GM23338 (cell line): Measurements from ENCODE around the gene FNDC1. TPM values are rescaled to one million over a fixed set of nuclear protein-coding genes. Genes with fewer than 3 reads are reported as not detected.

Experiments
- ATAC-seq: fragments of 200-7000 bp; cut with Tn5 transposase; 3 replicates; pipeline ENCODE4 v1.9.1; 2020
- DNase-seq: peaks from one replicate; pipeline ENCODE4 v3.0.0-alpha.2; 2015; ENCODE audit warnings: low spot score
- H2AFZ ChIP-seq: fragments of 200-600 bp; sonication (generic); 2 replicates; pipeline ENCODE4 v1.8.0; 2016; ENCODE audit warnings: antibody characterized with exemption, mild to moderate bottlenecking, moderate library complexity
- H3F3A ChIP-seq: fragments of 200-600 bp; sonication (generic); replicated peaks from 2 replicates; pipeline ENCODE4 v1.8.0; 2017; ENCODE audit warnings: antibody characterized with exemption, mixed run types, low read depth
- H3K27ac ChIP-seq: fragments of 200-600 bp; sonication (generic); 2 replicates; pipeline ENCODE4 v1.6.1; 2016; ENCODE audit warnings: low read depth
- H3K27me3 ChIP-seq: fragments of 200-600 bp; sonication (generic); 2 replicates; pipeline ENCODE4 v1.8.0; 2016; ENCODE audit warnings: mild to moderate bottlenecking, mixed run types, moderate library complexity; ENCODE audit not compliant: insufficient read depth
- H3K36me3 ChIP-seq: fragments of 200-600 bp; sonication (generic); 2 replicates; pipeline ENCODE4 v1.8.0; 2016; ENCODE audit warnings: mild to moderate bottlenecking; ENCODE audit not compliant: insufficient read depth
- H3K4me1 ChIP-seq: fragments of 200-600 bp; sonication (generic); 2 replicates; pipeline ENCODE4 v1.8.0; 2016; ENCODE audit warnings: mild to moderate bottlenecking, moderate library complexity; ENCODE audit not compliant: insufficient read depth
- H3K4me2 ChIP-seq: fragments of 200-600 bp; sonication (generic); 2 replicates; pipeline ENCODE4 v1.7.1; 2017; ENCODE audit warnings: mixed run types
- H3K4me3 ChIP-seq: fragments of 200-600 bp; sonication (generic); 2 replicates; pipeline ENCODE4 v1.6.1; 2016; ENCODE audit warnings: mixed run types
- H3K79me2 ChIP-seq: fragments of 200-600 bp; sonication (generic); replicated peaks from 2 replicates; pipeline ENCODE4 v1.8.0; 2017; ENCODE audit warnings: mild to moderate bottlenecking; ENCODE audit not compliant: insufficient read depth
- H3K9me2 ChIP-seq: fragments of 200-600 bp; sonication (generic); 2 replicates; pipeline ENCODE4 v1.8.0; 2017; ENCODE audit not compliant: insufficient read depth
- H4K20me1 ChIP-seq: fragments of 200-600 bp; sonication (generic); replicated peaks from 2 replicates; pipeline ENCODE4 v1.8.0; 2017; ENCODE audit warnings: mild to moderate bottlenecking; ENCODE audit not compliant: insufficient read depth
- H3K27ac Mint-ChIP-seq: 2 replicates; pipeline ENCODE4 v1.8.0; 2020; ENCODE audit warnings: inconsistent platforms, mild to moderate bottlenecking, moderate library complexity, mixed read lengths
- H3K27me3 Mint-ChIP-seq: 3 replicates; pipeline ENCODE4 v1.8.0; 2022; ENCODE audit warnings: low read depth, mild to moderate bottlenecking, moderate library complexity, mixed read lengths, inconsistent platforms; ENCODE audit not compliant: insufficient read depth, poor library complexity
- H3K36me3 Mint-ChIP-seq: 3 replicates; pipeline ENCODE4 v1.8.0; 2021; ENCODE audit warnings: low read depth, mild to moderate bottlenecking, inconsistent platforms, moderate library complexity, mixed read lengths
- H3K4me1 Mint-ChIP-seq: 3 replicates; pipeline ENCODE4 v1.8.0; 2020; ENCODE audit warnings: mild to moderate bottlenecking, inconsistent platforms, mixed read lengths
- H3K4me3 Mint-ChIP-seq: 3 replicates; pipeline ENCODE4 v1.8.0; 2021; ENCODE audit warnings: moderate library complexity, mild to moderate bottlenecking, inconsistent platforms, mixed read lengths
- H3K9me3 Mint-ChIP-seq: 3 replicates; pipeline ENCODE4 v1.8.0; 2020; ENCODE audit warnings: moderate library complexity, mild to moderate bottlenecking, inconsistent platforms, mixed read lengths
- EZH2phosphoT487 ChIP-seq: fragments of 200-600 bp; sonication (generic); IDR thresholded peaks from one replicate; pipeline ENCODE4 v1.8.1; 2018; ENCODE audit warnings: antibody characterized with exemption; ENCODE audit not compliant: unreplicated experiment
- NANOG ChIP-seq: IDR thresholded peaks from 2 replicates; pipeline ENCODE4 v1.6.1; 2016; ENCODE audit warnings: antibody characterized with exemption, borderline replicate concordance
- ZNF114 ChIP-seq: fragments of 250-450 bp; sonication (Bioruptor Pico); IDR thresholded peaks from 2 replicates; pipeline ENCODE4 v1.5.0; 2020; ENCODE audit warnings: mild to moderate bottlenecking, moderate library complexity
- ZNF331 ChIP-seq: fragments of 250-450 bp; sonication (Bioruptor Pico); IDR thresholded peaks from 2 replicates; pipeline ENCODE4 v1.5.0; 2020; ENCODE audit warnings: low read depth, mild to moderate bottlenecking, moderate library complexity
- polyA plus RNA-seq: library from polyadenylated mRNA; unstranded; fragments of >200 nt; fragmentation: Nextera tagmentation; extraction: Ambion mirVana; gene quantifications from 2 replicates; pipeline ENCODE4 v1.2.1, GENCODE V29; 2016
- total RNA-seq: library from RNA; depleted of rRNA; stranded (reverse); fragments of >200 nt; shearing (Covaris generic); gene quantifications from 2 replicates; pipeline ENCODE4 v1.2.3, GENCODE V29; 2014
- TF ChIP-seq, protein P1 (sequence below): fragments of 250-450 bp; sonication (Bioruptor Pico); IDR thresholded peaks from 2 replicates; pipeline ENCODE4 v1.5.0; 2020; ENCODE audit warnings: mild to moderate bottlenecking, moderate library complexity
- TF ChIP-seq, protein P2 (sequence below), 2 experiments: fragments of 200-600 bp in 1 of 2; sonication (generic) in 1 of 2; conservative IDR thresholded peaks; 2 replicates each; pipeline versions ENCODE4 v1.5.1 to v1.6.1; 2016 to 2017; ENCODE audit warnings: antibody characterized with exemption in 2 of 2, low read depth in 2 of 2, mild to moderate bottlenecking in 2 of 2, moderate library complexity in 1 of 2

Gene FNDC1
- total and polyA plus RNA-seq, 2 experiments from 2014 or later: 0.38 to 0.57 TPM

DNA sequence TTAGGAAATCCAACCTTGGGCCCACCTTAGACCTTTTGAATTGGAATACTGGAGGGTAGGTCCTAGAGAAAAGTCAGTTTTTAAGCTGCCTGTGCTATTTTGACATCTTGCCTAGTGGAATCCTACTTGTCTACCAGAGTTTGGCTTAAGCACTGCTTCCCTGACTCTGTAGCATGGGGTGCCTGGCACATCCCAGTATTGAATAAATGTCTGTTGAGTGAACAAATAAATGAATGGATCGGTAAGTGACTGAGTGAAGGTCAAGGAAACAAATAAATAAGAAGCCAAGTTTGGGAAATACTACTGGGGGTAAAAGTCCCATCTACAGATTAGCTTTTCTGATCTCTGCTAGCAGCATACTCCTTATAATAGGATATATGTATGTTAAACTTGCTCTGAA lies 140.5 kb downstream of the FNDC1 start (continued):
- TF ChIP-seq, protein P1, sequence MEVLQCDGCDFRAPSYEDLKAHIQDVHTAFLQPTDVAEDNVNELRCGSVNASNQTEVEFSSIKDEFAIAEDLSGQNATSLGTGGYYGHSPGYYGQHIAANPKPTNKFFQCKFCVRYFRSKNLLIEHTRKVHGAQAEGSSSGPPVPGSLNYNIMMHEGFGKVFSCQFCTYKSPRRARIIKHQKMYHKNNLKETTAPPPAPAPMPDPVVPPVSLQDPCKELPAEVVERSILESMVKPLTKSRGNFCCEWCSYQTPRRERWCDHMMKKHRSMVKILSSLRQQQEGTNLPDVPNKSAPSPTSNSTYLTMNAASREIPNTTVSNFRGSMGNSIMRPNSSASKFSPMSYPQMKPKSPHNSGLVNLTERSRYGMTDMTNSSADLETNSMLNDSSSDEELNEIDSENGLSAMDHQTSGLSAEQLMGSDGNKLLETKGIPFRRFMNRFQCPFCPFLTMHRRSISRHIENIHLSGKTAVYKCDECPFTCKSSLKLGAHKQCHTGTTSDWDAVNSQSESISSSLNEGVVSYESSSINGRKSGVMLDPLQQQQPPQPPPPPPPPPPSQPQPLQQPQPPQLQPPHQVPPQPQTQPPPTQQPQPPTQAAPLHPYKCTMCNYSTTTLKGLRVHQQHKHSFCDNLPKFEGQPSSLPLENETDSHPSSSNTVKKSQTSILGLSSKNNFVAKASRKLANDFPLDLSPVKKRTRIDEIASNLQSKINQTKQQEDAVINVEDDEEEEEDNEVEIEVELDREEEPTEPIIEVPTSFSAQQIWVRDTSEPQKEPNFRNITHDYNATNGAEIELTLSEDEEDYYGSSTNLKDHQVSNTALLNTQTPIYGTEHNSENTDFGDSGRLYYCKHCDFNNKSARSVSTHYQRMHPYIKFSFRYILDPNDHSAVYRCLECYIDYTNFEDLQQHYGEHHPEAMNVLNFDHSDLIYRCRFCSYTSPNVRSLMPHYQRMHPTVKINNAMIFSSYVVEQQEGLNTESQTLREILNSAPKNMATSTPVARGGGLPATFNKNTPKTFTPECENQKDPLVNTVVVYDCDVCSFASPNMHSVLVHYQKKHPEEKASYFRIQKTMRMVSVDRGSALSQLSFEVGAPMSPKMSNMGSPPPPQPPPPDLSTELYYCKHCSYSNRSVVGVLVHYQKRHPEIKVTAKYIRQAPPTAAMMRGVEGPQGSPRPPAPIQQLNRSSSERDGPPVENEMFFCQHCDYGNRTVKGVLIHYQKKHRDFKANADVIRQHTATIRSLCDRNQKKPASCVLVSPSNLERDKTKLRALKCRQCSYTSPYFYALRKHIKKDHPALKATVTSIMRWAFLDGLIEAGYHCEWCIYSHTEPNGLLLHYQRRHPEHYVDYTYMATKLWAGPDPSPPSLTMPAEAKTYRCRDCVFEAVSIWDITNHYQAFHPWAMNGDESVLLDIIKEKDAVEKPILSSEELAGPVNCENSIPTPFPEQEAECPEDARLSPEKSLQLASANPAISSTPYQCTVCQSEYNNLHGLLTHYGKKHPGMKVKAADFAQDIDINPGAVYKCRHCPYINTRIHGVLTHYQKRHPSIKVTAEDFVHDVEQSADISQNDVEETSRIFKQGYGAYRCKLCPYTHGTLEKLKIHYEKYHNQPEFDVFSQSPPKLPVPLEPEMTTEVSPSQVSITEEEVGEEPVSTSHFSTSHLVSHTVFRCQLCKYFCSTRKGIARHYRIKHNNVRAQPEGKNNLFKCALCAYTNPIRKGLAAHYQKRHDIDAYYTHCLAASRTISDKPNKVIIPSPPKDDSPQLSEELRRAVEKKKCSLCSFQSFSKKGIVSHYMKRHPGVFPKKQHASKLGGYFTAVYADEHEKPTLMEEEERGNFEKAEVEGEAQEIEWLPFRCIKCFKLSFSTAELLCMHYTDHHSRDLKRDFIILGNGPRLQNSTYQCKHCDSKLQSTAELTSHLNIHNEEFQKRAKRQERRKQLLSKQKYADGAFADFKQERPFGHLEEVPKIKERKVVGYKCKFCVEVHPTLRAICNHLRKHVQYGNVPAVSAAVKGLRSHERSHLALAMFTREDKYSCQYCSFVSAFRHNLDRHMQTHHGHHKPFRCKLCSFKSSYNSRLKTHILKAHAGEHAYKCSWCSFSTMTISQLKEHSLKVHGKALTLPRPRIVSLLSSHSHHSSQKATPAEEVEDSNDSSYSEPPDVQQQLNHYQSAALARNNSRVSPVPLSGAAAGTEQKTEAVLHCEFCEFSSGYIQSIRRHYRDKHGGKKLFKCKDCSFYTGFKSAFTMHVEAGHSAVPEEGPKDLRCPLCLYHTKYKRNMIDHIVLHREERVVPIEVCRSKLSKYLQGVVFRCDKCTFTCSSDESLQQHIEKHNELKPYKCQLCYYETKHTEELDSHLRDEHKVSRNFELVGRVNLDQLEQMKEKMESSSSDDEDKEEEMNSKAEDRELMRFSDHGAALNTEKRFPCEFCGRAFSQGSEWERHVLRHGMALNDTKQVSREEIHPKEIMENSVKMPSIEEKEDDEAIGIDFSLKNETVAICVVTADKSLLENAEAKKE: no peak
- TF ChIP-seq ZNF114 (no peak), ZNF331 (no peak), NANOG (no peak), EZH2phosphoT487 (no peak)

DNA sequence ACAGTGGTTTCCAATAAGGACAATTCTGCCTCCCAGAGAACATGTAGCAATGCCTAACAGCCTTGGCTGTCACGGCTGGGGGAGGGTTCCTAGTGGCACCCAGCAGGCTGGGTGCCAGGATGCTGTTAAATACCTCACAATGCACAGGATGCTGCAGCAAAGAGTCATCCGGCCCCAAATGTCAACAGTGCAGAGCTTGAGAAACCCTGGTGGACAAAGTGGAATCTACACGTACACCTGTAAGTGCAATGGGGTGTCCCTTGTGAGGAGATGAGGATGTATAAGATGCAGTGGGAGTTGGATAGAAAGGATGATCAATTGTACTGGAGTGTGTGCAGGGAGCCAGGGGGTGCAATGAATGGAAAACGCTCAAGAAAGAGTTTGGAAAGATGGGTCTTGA lies 142.4 kb downstream of the FNDC1 start:
- no peak overlapping the region for H3K4me2 ChIP-seq
- Mint-ChIP-seq H3K4me3 (no peak overlapping the region), H3K27ac (no peak overlapping the region), H3K27me3 (no peaks in the 10 kb centered on the region), H3K4me1 (no peaks in the 10 kb centered on the region), H3K9me3 (no peaks in the 10 kb centered on the region), H3K36me3 (no peaks in the 10 kb centered on the region)
- no peaks in the 10 kb centered on the region for H3K27me3 ChIP-seq
- no peak overlapping the region for H3K4me3 ChIP-seq
- H3F3A ChIP-seq: no peaks in the 10 kb centered on the region
- H4K20me1 ChIP-seq: no peaks in the 10 kb centered on the region
- H3K36me3 ChIP-seq: no peaks in the 10 kb centered on the region
- TF ChIP-seq NANOG: no peak
- TF ChIP-seq, protein P2, sequence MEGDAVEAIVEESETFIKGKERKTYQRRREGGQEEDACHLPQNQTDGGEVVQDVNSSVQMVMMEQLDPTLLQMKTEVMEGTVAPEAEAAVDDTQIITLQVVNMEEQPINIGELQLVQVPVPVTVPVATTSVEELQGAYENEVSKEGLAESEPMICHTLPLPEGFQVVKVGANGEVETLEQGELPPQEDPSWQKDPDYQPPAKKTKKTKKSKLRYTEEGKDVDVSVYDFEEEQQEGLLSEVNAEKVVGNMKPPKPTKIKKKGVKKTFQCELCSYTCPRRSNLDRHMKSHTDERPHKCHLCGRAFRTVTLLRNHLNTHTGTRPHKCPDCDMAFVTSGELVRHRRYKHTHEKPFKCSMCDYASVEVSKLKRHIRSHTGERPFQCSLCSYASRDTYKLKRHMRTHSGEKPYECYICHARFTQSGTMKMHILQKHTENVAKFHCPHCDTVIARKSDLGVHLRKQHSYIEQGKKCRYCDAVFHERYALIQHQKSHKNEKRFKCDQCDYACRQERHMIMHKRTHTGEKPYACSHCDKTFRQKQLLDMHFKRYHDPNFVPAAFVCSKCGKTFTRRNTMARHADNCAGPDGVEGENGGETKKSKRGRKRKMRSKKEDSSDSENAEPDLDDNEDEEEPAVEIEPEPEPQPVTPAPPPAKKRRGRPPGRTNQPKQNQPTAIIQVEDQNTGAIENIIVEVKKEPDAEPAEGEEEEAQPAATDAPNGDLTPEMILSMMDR (conservative IDR thresholded peaks at IDR 0.05; ENCODE audit: low read depth in 2 of 2): peak in 1 of 2 experiments; percentile 43; a peak in 3 of 4 replicates
- H3K27ac ChIP-seq: no peak overlapping the region
- no peaks in the 10 kb centered on the region for H3K9me2 ChIP-seq
- H3K79me2 ChIP-seq: no peaks in the 10 kb centered on the region
- peak; percentile 53 for DNase-seq
- peak; percentile 69 for ATAC-seq
- no peak overlapping the region for H2AFZ ChIP-seq
- no peaks in the 10 kb centered on the region for H3K4me1 ChIP-seq
